H7 (cell line): Measurements from ENCODE around the gene NCOR1. TPM values are rescaled to one million over a fixed set of nuclear protein-coding genes. Genes with fewer than 3 reads are reported as not detected.

Experiments used
- DNase-seq: peaks from one replicate; pipeline ENCODE4 v3.0.0; 2012
- H3K27me3 ChIP-seq: 2 replicates; pipeline ENCODE4 v1.6.0; 2011; ENCODE audit warnings: mild to moderate bottlenecking, low read length; ENCODE audit not compliant: control insufficient read depth, insufficient read depth
- H3K36me3 ChIP-seq: replicated peaks from 2 replicates; pipeline ENCODE4 v1.5.1; 2011; ENCODE audit warnings: low read length; ENCODE audit not compliant: control insufficient read depth, insufficient read depth
- H3K4me3 ChIP-seq: 2 replicates; pipeline ENCODE4 v1.5.1; 2011; ENCODE audit warnings: low read depth, mild to moderate bottlenecking, control low read depth, low read length, moderate library complexity; ENCODE audit not compliant: insufficient read depth
- total RNA-seq: library from RNA; depleted of rRNA; stranded (reverse); fragments of >200 nt; shearing (Covaris generic); gene quantifications from 2 replicates; pipeline ENCODE4 v1.2.3, GENCODE V29; 2014; rRNA removed

The NCOR1 gene
- total RNA-seq: 45.8 and 67.7 TPM in 2 replicates

GRCh38 chr17:16215273-16215964 lies at the start of gene NCOR1:
Gene NCOR1, minus strand, starts transcription at chr17:16215534. Its CDS starts 20,965 bp downstream, at chr17:16194569.
- Histone ChIP-seq H3K27me3 (no peaks in the 10 kb centered on the region), H3K4me3 (peak within 1 kb of the TSS; percentile 86), H3K36me3 (no peaks in the 10 kb centered on the region)
- DNase-seq: peak; percentile 94

DNA sequence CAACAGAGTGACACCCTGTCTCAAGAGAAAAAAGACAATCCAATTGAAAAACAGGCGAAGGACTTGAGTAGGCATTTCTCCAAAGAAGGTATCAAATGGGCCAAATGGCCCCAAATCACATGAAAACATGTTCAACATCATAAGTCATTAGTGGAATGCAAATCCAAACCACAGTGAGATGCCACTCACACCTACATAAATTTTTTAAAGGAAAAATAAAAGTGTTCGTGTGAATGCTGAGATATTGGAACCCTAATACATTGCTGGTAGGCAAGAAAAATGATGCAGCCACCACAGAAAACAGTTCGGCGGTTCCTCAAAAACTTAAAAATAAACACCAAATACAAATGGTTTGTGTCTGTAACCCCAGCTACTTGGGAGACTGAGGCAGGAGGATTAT lies 46.9 kb upstream of the NCOR1 start:
- H3K4me3 ChIP-seq: no peak overlapping the region
- no peak for DNase-seq
- H3K36me3 ChIP-seq: no peaks in the 10 kb centered on the region
- no peaks in the 10 kb centered on the region for H3K27me3 ChIP-seq

GRCh38 chr17:16261049-16261448 lies 45.7 kb upstream of the NCOR1 start:
- Histone ChIP-seq H3K36me3 (no peaks in the 10 kb centered on the region), H3K27me3 (no peaks in the 10 kb centered on the region)

DNA sequence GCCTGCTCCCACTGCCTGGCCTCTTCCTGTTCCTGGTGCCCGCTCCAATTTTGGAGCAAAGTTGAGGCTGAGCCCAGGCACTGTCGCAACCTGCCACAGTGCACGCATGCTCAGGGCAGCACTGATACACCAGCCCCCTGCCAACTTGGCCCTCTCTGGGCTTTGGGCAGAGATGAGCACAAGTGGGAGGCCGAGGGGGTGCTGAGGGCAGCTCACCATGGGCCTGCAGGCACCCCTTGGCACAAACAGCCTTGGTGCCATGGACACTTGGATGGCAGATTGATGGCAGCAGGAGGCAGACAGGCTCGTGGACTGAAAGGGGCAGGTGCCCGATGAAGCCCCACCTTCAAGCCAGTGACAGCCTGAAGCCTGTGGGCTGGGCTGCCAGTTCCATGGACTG lies 44.6 kb upstream of the NCOR1 start:
- Histone ChIP-seq H3K27me3 (no peaks in the 10 kb centered on the region), H3K4me3 (no peak overlapping the region), H3K36me3 (no peaks in the 10 kb centered on the region)
- no peak for DNase-seq

More at GRCh38 chr17:16261049-16261448, 45.7 kb upstream of the NCOR1 start:
- no peak for DNase-seq
- no peak overlapping the region for H3K4me3 ChIP-seq

DNA sequence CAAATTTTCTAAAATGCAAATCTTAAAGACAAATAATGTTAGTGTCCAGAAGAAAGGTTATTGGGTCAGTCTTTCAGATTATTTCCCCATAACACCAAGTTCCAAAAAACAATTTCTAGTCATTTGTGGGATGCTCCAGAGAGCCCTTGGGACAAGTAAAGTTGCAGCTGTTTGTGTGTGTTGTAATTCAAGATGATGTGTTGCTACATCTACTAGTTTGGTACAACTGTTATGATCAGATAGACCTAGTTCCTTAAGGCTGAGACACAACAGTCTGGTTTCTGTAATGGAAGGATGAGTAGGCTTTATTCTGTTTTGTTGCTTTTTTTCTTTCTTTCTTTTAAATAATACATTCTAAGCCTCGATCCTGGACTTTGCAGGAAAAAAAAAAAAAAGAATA lies 43.6 kb upstream of the NCOR1 start:
- H3K36me3 ChIP-seq: no peaks in the 10 kb centered on the region
- no peak overlapping the region for H3K4me3 ChIP-seq
- H3K27me3 ChIP-seq: no peaks in the 10 kb centered on the region
- no peak for DNase-seq

DNA sequence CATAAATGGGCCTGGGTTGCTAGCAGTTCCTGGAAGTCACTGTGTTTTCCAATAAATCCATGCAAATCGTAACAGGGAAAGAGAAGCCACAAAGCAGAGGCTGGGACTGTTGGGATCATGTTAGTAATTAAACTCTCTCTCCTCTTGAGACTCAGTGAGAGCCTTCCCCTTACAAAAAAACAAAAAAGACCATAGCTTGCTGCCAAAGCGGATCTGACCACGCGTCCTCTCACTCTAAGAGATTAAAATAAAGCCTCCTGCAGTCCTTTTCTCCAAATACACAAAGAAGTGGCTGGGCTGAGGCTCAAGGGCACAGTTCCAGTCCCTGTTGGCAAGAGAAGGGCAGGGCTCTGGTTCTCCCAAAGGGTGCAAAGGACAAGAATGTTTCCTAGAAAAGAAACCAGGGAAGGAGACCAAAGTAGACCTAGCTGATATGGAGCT lies 40.2 kb upstream of the NCOR1 start:
- Histone ChIP-seq H3K27me3 (no peaks in the 10 kb centered on the region), H3K36me3 (no peaks in the 10 kb centered on the region), H3K4me3 (no peak overlapping the region)
- DNase-seq: peak; percentile 47

DNA sequence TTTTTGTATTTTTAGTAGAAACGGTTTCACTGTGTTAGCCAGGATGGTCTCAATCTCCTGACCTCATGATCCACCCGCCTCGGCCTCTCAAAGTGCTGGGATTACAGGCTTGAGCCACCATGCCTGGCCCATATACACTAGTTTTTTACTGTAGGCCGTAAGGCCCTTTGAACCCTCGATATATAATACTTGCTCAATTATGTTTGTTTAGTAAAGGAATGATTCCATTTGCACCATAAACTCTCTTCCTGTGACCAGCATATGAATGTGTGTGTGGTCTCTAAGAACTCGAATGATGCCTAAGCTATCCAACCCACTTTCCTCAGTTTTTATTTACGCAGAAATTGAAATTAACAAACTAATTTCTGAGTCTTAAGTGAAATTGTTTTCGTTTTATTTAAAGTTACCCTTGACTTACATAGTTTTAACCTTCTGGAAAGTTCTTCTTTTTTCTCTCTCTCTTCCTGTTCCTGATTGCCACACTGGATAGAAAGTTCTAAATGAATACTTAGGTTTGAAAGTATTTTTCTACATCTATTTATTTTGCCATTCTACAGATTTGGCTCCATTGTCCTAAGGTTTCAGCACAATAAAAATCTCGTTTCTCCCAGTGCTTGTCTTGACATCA lies 39.6 kb upstream of the NCOR1 start:
- Histone ChIP-seq H3K27me3 (no peaks in the 10 kb centered on the region), H3K36me3 (no peaks in the 10 kb centered on the region), H3K4me3 (no peak overlapping the region)
- no peak for DNase-seq

GRCh38 chr17:16251556-16251955 lies 36.2 kb upstream of the NCOR1 start:
- Histone ChIP-seq H3K27me3 (no peaks in the 10 kb centered on the region), H3K4me3 (no peak overlapping the region), H3K36me3 (no peaks in the 10 kb centered on the region)
- DNase-seq: no peak

- Histone ChIP-seq H3K4me3 (no peak overlapping the region), H3K36me3 (no peaks in the 10 kb centered on the region), H3K27me3 (no peaks in the 10 kb centered on the region)
- no peak for DNase-seq
These were observed 35.7 kb upstream of the NCOR1 start for GRCh38 chr17:16251043-16251442.

DNA sequence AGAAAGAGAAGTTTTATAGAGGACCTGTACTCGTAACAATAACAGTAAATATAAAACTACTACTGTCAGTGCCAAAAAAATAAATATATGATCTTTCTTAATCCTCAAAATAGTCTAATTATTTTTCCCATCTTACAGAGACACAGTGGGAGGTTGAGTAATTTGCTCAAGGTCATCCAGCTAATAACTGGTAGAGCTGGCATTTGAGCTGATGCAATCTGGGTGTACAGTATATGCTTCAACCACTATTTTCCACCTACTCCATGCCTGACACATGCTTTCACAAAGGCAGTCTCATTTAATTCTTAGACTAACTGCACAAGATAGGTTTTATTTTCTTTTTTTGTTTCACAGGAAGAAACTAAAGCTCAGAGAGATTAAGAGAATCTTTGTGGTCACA lies 35.3 kb upstream of the NCOR1 start:
- Histone ChIP-seq H3K36me3 (no peaks in the 10 kb centered on the region), H3K27me3 (no peaks in the 10 kb centered on the region), H3K4me3 (no peak overlapping the region)
- no peak for DNase-seq

GRCh38 chr17:16247586-16247984 lies 32.3 kb upstream of the NCOR1 start:
- Histone ChIP-seq H3K4me3 (no peak overlapping the region), H3K36me3 (no peaks in the 10 kb centered on the region), H3K27me3 (no peaks in the 10 kb centered on the region)
- no peak for DNase-seq

- no peak overlapping the region for H3K4me3 ChIP-seq
- peak; percentile 44 for DNase-seq
- no peaks in the 10 kb centered on the region for H3K27me3 ChIP-seq
These were observed 28.6 kb upstream of the NCOR1 start for GRCh38 chr17:16243801-16244567.

GRCh38 chr17:16243385-16243784 lies 28.1 kb upstream of the NCOR1 start:
- DNase-seq: no peak

More at GRCh38 chr17:16243801-16244567, 28.6 kb upstream of the NCOR1 start:
- no peaks in the 10 kb centered on the region for H3K36me3 ChIP-seq

GRCh38 chr17:16241906-16242399 lies 26.6 kb upstream of the NCOR1 start:
- Histone ChIP-seq H3K4me3 (no peak overlapping the region), H3K27me3 (no peaks in the 10 kb centered on the region), H3K36me3 (no peaks in the 10 kb centered on the region)
- no peak for DNase-seq

More at GRCh38 chr17:16243385-16243784, 28.1 kb upstream of the NCOR1 start:
- Histone ChIP-seq H3K27me3 (no peaks in the 10 kb centered on the region), H3K36me3 (no peaks in the 10 kb centered on the region), H3K4me3 (no peak overlapping the region)
